SK-N-SH treated with all-trans-retinoic acid at 6 μM for 48 hours (cell line): ENCODE measurements around the gene TOMM5.

Experiments
- ATAC-seq: fragments of 200-7000 bp; cut with Tn5 transposase; 3 replicates; pipeline ENCODE4 v1.9.1; 2020; ENCODE audit warnings: mild to moderate bottlenecking, moderate library complexity
- CREB5 ChIP-seq: fragments of 250-450 bp; sonication (Bioruptor Pico); IDR thresholded peaks from 2 replicates; pipeline ENCODE4 v1.5.1; 2020; ENCODE audit warnings: low read depth, mild to moderate bottlenecking, moderate library complexity
- CSDC2 ChIP-seq: fragments of 250-450 bp; sonication (Bioruptor Pico); IDR thresholded peaks from 2 replicates; pipeline ENCODE4 v1.5.0; 2020; ENCODE audit warnings: mild to moderate bottlenecking, moderate library complexity
- ESRRG ChIP-seq: fragments of 250-450 bp; sonication (Bioruptor Pico); IDR thresholded peaks from 2 replicates; pipeline ENCODE4 v1.6.1; 2021; ENCODE audit warnings: mild to moderate bottlenecking
- ISL1 ChIP-seq: fragments of 250-450 bp; sonication (Bioruptor Pico); IDR thresholded peaks from 2 replicates; pipeline ENCODE4 v2.1.2; 2022; ENCODE audit warnings: mild to moderate bottlenecking, moderate library complexity
- OSR1 ChIP-seq: fragments of 250-450 bp; sonication (Bioruptor Pico); IDR thresholded peaks from 2 replicates; pipeline ENCODE4 v1.8.0; 2022; ENCODE audit warnings: moderate library complexity, mild to moderate bottlenecking, inconsistent platforms
- PATZ1 ChIP-seq: fragments of 250-450 bp; sonication (Bioruptor Pico); IDR thresholded peaks from 2 replicates; pipeline ENCODE4 v1.8.0; 2020; ENCODE audit warnings: mild to moderate bottlenecking, moderate library complexity, borderline replicate concordance
- POU6F1 ChIP-seq: fragments of 250-450 bp; sonication (Bioruptor Pico); IDR thresholded peaks from 2 replicates; pipeline ENCODE4 v1.8.0; 2021; ENCODE audit warnings: low read depth, mild to moderate bottlenecking, moderate library complexity, borderline replicate concordance
- PPARA ChIP-seq: fragments of 250-450 bp; sonication (Bioruptor Pico); IDR thresholded peaks from 2 replicates; pipeline ENCODE4 v1.5.0; 2020; ENCODE audit warnings: mild to moderate bottlenecking, borderline replicate concordance
- RARB ChIP-seq: fragments of 250-450 bp; sonication (Bioruptor Pico); IDR thresholded peaks from 2 replicates; pipeline ENCODE4 v1.8.0; 2021; ENCODE audit warnings: mild to moderate bottlenecking, moderate library complexity
- SNAI2 ChIP-seq: fragments of 250-450 bp; sonication (Bioruptor Pico); IDR thresholded peaks from 2 replicates; pipeline ENCODE4 v1.5.0; 2020; ENCODE audit warnings: mild to moderate bottlenecking, moderate library complexity
- TCF4 ChIP-seq: fragments of 250-450 bp; sonication (Bioruptor Pico); IDR thresholded peaks from 2 replicates; pipeline ENCODE4 v1.8.0; 2021; ENCODE audit warnings: mild to moderate bottlenecking, moderate library complexity, borderline replicate concordance
- TOX ChIP-seq: fragments of 250-450 bp; sonication (Bioruptor Pico); IDR thresholded peaks from 2 replicates; pipeline ENCODE4 v1.8.0; 2021; ENCODE audit warnings: mild to moderate bottlenecking, moderate library complexity, borderline replicate concordance
- TSHZ2 ChIP-seq: fragments of 250-450 bp; sonication (Bioruptor Pico); IDR thresholded peaks from 2 replicates; pipeline ENCODE4 v1.5.0; 2020; ENCODE audit warnings: mild to moderate bottlenecking, moderate library complexity
- ZC3H10 ChIP-seq: fragments of 250-450 bp; sonication (Bioruptor Pico); IDR thresholded peaks from 2 replicates; pipeline ENCODE4 v1.5.1; 2021; ENCODE audit warnings: mild to moderate bottlenecking, moderate library complexity
- ZFP3 ChIP-seq: fragments of 250-450 bp; sonication (Bioruptor Pico); IDR thresholded peaks from 2 replicates; pipeline ENCODE4 v1.5.0; 2020; ENCODE audit warnings: mild to moderate bottlenecking, moderate library complexity
- ZFP30 ChIP-seq: fragments of 450-650 bp; formaldehyde crosslinking; IDR thresholded peaks from 2 replicates; pipeline ENCODE4 v1.5.0; 2022; ENCODE audit warnings: mild to moderate bottlenecking, moderate library complexity
- ZNF70 ChIP-seq: fragments of 450-650 bp; formaldehyde crosslinking; IDR thresholded peaks from 2 replicates; pipeline ENCODE4 v1.5.0; 2020; ENCODE audit warnings: mild to moderate bottlenecking, moderate library complexity
- ZNF8 ChIP-seq: fragments of 450-650 bp; formaldehyde crosslinking; IDR thresholded peaks from 2 replicates; pipeline ENCODE4 v1.5.0; 2020; ENCODE audit warnings: mild to moderate bottlenecking, moderate library complexity

Gene TOMM5

GRCh38 chr9:37542488-37542887 lies 49.9 kb downstream of the TOMM5 start (continued):
- no peak for TF ChIP-seq PATZ1 (CRISPR knock-in tag)
- no peak for TF ChIP-seq ZFP30
- TF ChIP-seq CREB5 (CRISPR knock-in tag): no peak
- no peak for TF ChIP-seq SNAI2
- TF ChIP-seq TCF4 (CRISPR knock-in tag): no peak
- TF ChIP-seq TOX: no peak

- TF ChIP-seq SNAI2: no peak
- no peak for TF ChIP-seq TOX
- no peak for TF ChIP-seq ZC3H10 (CRISPR knock-in tag)
- no peak for TF ChIP-seq ZFP3 (CRISPR knock-in tag)
Measured at GRCh38 chr9:37541465-37541864, 50.9 kb downstream of the TOMM5 start.

GRCh38 chr9:37540634-37541033 lies 51.8 kb downstream of the TOMM5 start:
- TF ChIP-seq ZNF8 (CRISPR knock-in tag) (no peak), POU6F1 (CRISPR knock-in tag) (no peak), ZNF70 (CRISPR knock-in tag) (no peak), ZFP3 (CRISPR knock-in tag) (no peak), PATZ1 (CRISPR knock-in tag) (no peak), RARB (CRISPR knock-in tag) (no peak), ISL1 (CRISPR knock-in tag) (no peak), TSHZ2 (CRISPR knock-in tag) (no peak), TCF4 (CRISPR knock-in tag) (no peak), CSDC2 (no peak), ESRRG (CRISPR knock-in tag) (no peak), SNAI2 (no peak), TOX (no peak), PPARA (CRISPR knock-in tag) (no peak), OSR1 (CRISPR knock-in tag) (no peak)
- no peak for ATAC-seq

More at GRCh38 chr9:37541465-37541864, 50.9 kb downstream of the TOMM5 start:
- no peak for ATAC-seq

- ATAC-seq: no peak
- TF ChIP-seq CSDC2: no peak
Measured at GRCh38 chr9:37539634-37540033, 52.8 kb downstream of the TOMM5 start.
